ENCODE results near the gene FGF18. TPM values are rescaled to one million over a fixed set of nuclear protein-coding genes. Genes with fewer than 3 reads are reported as not detected.

Gene FGF18
- total and polyA plus RNA-seq, 2 donors (not counting 3 experiments of a cell fraction or from before 2014, with no cell fraction given) = 0.04 to 0.27 TPM

GRCh38 chr5:171474230-171474813 is 54.9 kb downstream of the FGF18 start:
- H3K4me2 ChIP-seq (ENCODE audit: insufficient read depth, low read length) = no peak overlapping the region
- no peaks in the 10 kb centered on the region for H3K9me3 ChIP-seq (replicated peaks; ENCODE audit: control insufficient read depth, insufficient read depth, low read length)
- no TSS peak for BruUV-seq (replicated peaks)
- dilution Hi-C loops (cut with MboI; ENCODE audit: extremely low pct_ligation_motif_present, low sequenced_read_pairs) (no loop called here), intact Hi-C loops (cut with micrococcal nuclease) (no loop called here)
- no peaks in the 10 kb centered on the region for H3K79me2 ChIP-seq (ENCODE audit: control insufficient read depth, insufficient read depth, low read length)
- TF ChIP-seq MAX (IDR thresholded peaks at IDR 0.05; ENCODE audit: insufficient read depth, insufficient read length) (no peak), GATA2 (IDR thresholded peaks at IDR 0.05; ENCODE audit: insufficient read depth, insufficient read length, low read depth, low read length) (no peak), JUN (IDR thresholded peaks at IDR 0.05; ENCODE audit: borderline replicate concordance, insufficient read depth, insufficient read length, low read depth) (no peak), FOS (IDR thresholded peaks at IDR 0.05; ENCODE audit: borderline replicate concordance, insufficient read depth, low read length) (no peak), CTCF (IDR thresholded peaks at IDR 0.05; ENCODE audit: extremely low read depth in 1 of 2, insufficient read depth in 1 of 2, low read depth in 1 of 2, low read length in 2 of 2) (no peak), MYC (IDR thresholded peaks at IDR 0.05; ENCODE audit: low read depth, low read length) (no peak), EZH2 (IDR thresholded peaks at IDR 0.05; ENCODE audit: borderline replicate concordance, low read depth, low read length, severe bottlenecking) (no peak), POLR2AphosphoS5 (IDR thresholded peaks at IDR 0.05; ENCODE audit: insufficient read depth, low read depth, low read length) (no peak)
- no peak for DNase-seq (ENCODE audit: low read depth, low spot score)
- no peak overlapping the region for H2AFZ ChIP-seq (ENCODE audit: low read depth, low read length)
- H3K4me3 ChIP-seq (replicated peaks in 1 of 3; ENCODE audit: insufficient read depth in 1 of 3, low read depth in 1 of 3, low read length in 3 of 3) = no peak overlapping the region
- no peak for FAIRE-seq
- no peaks in the 10 kb centered on the region for H3K9me1 ChIP-seq (replicated peaks; ENCODE audit: control insufficient read depth, extremely low read depth, insufficient read depth, low read length)
- no peaks in the 10 kb centered on the region for H3K4me1 ChIP-seq (ENCODE audit: control insufficient read depth, extremely low read depth, insufficient read depth, low read length)
- POLR2A ChIA-PET = interaction anchor here (0.7 kb wide), 1 partner anchor 53 kb away, joined by 3 read pairs; no protein-coding TSS in a partner anchor
- no peaks in the 10 kb centered on the region for H3K36me3 ChIP-seq (ENCODE audit: control insufficient read depth in 2 of 2, extremely low read depth in 1 of 2, insufficient read depth in 2 of 2, low read length in 2 of 2)
- H3K9ac ChIP-seq (replicated peaks; ENCODE audit: extremely low read depth, insufficient read depth, low read length) = no peak overlapping the region
- CTCF ChIA-PET = interaction anchor here (0.8 kb wide), 1 partner anchor 10 kb away, joined by 3 read pairs; no protein-coding TSS in a partner anchor
- no peaks in the 10 kb centered on the region for H4K20me1 ChIP-seq (replicated peaks; ENCODE audit: control insufficient read depth, extremely low read depth, insufficient read depth, low read length)
- H3K27ac ChIP-seq (ENCODE audit: insufficient read depth, low read depth, low read length) = no peak overlapping the region
- H3K27me3 ChIP-seq (ENCODE audit: control insufficient read depth in 2 of 2, insufficient read depth in 2 of 2, low read length in 2 of 2) = peaks cover 14 to 16% of the 10 kb centered on the region in 2 experiments

All from endothelial cell of umbilical vein (primary cell).